Caco-2 (cell line): Measurements from ENCODE around the gene PIK3R2. TPM values are rescaled to one million over a fixed set of nuclear protein-coding genes. Genes with fewer than 3 reads are reported as not detected.

Source experiments
- BruUV-seq: library from RNA; stranded (reverse); fragments of 400-500 nt; replicated peaks from 2 replicates; lab custom pipeline; 2021; lab: Mats Ljungman, UMichigan
- CTCF ChIA-PET: fragments of 300-600 bp; sonication (Branson Sonifier 250); formaldehyde crosslinking; loops from one replicate; lab custom pipeline; 2022; ENCODE audit warnings: antibody characterized with exemption; lab: Charles Lee
- POLR2A ChIA-PET: fragments of 300-600 bp; sonication (Branson Sonifier 250); formaldehyde crosslinking; loops from one replicate; lab custom pipeline; 2022; ENCODE audit warnings: antibody characterized with exemption; lab: Charles Lee
- DNase-seq, 2 experiments: peaks; one replicate each; pipeline versions ENCODE4 v3.0.0 to v3.0.0-alpha.2; 2020 to 2022
- H3K27me3 ChIP-seq: replicated peaks from 2 replicates; pipeline ENCODE4 v1.6.0; 2011; ENCODE audit warnings: low read length; ENCODE audit not compliant: control insufficient read depth, insufficient read depth
- H3K36me3 ChIP-seq: 2 replicates; pipeline ENCODE4 v1.5.1; 2011; ENCODE audit warnings: low read length; ENCODE audit not compliant: control insufficient read depth, insufficient read depth
- H3K4me1 ChIP-seq: fragments of 250-450 bp; sonication (Bioruptor Pico); 2 replicates; pipeline ENCODE4 v1.5.1; 2020; ENCODE audit warnings: mild to moderate bottlenecking
- H3K4me3 ChIP-seq: 2 replicates; pipeline ENCODE4 v1.5.1; 2011; ENCODE audit warnings: low read depth, mild to moderate bottlenecking, control low read depth, low read length
- H3K9me3 ChIP-seq: fragments of 250-450 bp; sonication (Bioruptor Pico); 2 replicates; pipeline ENCODE4 v1.5.1; 2020; ENCODE audit warnings: mild to moderate bottlenecking, moderate library complexity
- H3K27ac Mint-ChIP-seq: one replicate; pipeline ENCODE4 v1.8.0; 2022; ENCODE audit warnings: mixed read lengths; ENCODE audit not compliant: unreplicated experiment
- H3K27me3 Mint-ChIP-seq: one replicate; pipeline ENCODE4 v1.8.0; 2022; ENCODE audit warnings: mixed read lengths; ENCODE audit not compliant: insufficient read depth, unreplicated experiment
- H3K36me3 Mint-ChIP-seq: one replicate; pipeline ENCODE4 v1.8.0; 2022; ENCODE audit warnings: mild to moderate bottlenecking, mixed read lengths; ENCODE audit not compliant: insufficient read depth, unreplicated experiment
- H3K4me1 Mint-ChIP-seq: one replicate; pipeline ENCODE4 v1.8.0; 2022; ENCODE audit warnings: low read depth, mixed read lengths; ENCODE audit not compliant: unreplicated experiment
- H3K4me3 Mint-ChIP-seq: one replicate; pipeline ENCODE4 v1.8.0; 2022; ENCODE audit warnings: mild to moderate bottlenecking, moderate library complexity, mixed read lengths; ENCODE audit not compliant: unreplicated experiment
- H3K9me3 Mint-ChIP-seq: one replicate; pipeline ENCODE4 v1.8.0; 2022; ENCODE audit warnings: mixed read lengths; ENCODE audit not compliant: unreplicated experiment
- CTCF ChIP-seq, 2 experiments: fragments of 200-600 bp in 1 of 2; IDR thresholded peaks; 1 replicate in 1 of 2; 2 replicates in 1 of 2; pipeline versions ENCODE4 v1.5.1 to v1.8.0; 2011 to 2022; ENCODE audit warnings: antibody characterized with exemption in 1 of 2, control low read depth in 1 of 2, inconsistent platforms in 1 of 2, low read depth in 1 of 2, low read length in 1 of 2, mild to moderate bottlenecking in 1 of 2, moderate library complexity in 1 of 2; ENCODE audit not compliant: insufficient read depth in 1 of 2, severe bottlenecking in 1 of 2, unreplicated experiment in 1 of 2
- intact Hi-C: fragments of 100-400 bp; cut with micrococcal nuclease; formaldehyde crosslinking; loops from one replicate; pipeline ENCODE4 v1.10.0; 2022; ENCODE audit not compliant: unreplicated experiment
- total RNA-seq: library from RNA; stranded (reverse); gene quantifications from 2 replicates; pipeline ENCODE4 v1.2.3, GENCODE V29; 2022

The PIK3R2 gene
- total RNA-seq, 1 experiment from 2014 or later, result 34.3 TPM

- DNase-seq, result no peak
- peaks cover 19% of the 10 kb centered on the region for H3K36me3 Mint-ChIP-seq
- TF ChIP-seq CTCF (IDR thresholded peaks at IDR 0.05; ENCODE audit: insufficient read depth in 1 of 2, low read depth in 1 of 2, low read length in 1 of 2, severe bottlenecking in 1 of 2, unreplicated experiment in 1 of 2), result no peak
- H3K36me3 ChIP-seq, result peaks cover 1% of the 10 kb centered on the region
- ChIA-PET POLR2A (no interaction called here), CTCF (no interaction called here)
- no peaks in the 10 kb centered on the region for H3K4me1 Mint-ChIP-seq
- H3K9me3 Mint-ChIP-seq, result no peaks in the 10 kb centered on the region
- peak overlapping the region; percentile 76 for H3K4me3 Mint-ChIP-seq
- H3K27ac Mint-ChIP-seq, result no peak overlapping the region
- no TSS peak for BruUV-seq
- H3K9me3 ChIP-seq, result no peaks in the 10 kb centered on the region
- 0 out of 2 replicates have a peak, but pooled peaks cover 4% of the 10 kb centered on the region for H3K4me1 ChIP-seq
- intact Hi-C loops, result no loop called here
- H3K4me3 ChIP-seq, result peak overlapping the region; percentile 67; the same call in 1 of the 2 replicates
- no peaks in the 10 kb centered on the region for H3K27me3 ChIP-seq
- no peaks in the 10 kb centered on the region for H3K27me3 Mint-ChIP-seq
Measured at GRCh38 chr19:18173054-18173571, 20.1 kb downstream of the PIK3R2 start.

- H3K36me3 ChIP-seq, result peaks cover 1% of the 10 kb centered on the region
- no peaks in the 10 kb centered on the region for H3K9me3 ChIP-seq
- peak; percentile 64 to 69 for DNase-seq
- H3K9me3 Mint-ChIP-seq, result no peaks in the 10 kb centered on the region
- H3K4me3 ChIP-seq, result peak within 1 kb of the TSS; percentile 67
- 0 out of 2 replicates have a peak, but pooled peaks cover 4% of the 10 kb centered on the region for H3K4me1 ChIP-seq
- ChIA-PET CTCF (interaction anchor here (1.5 kb wide), 1 partner anchor 61 kb away, joined by 4 read pairs; no protein-coding TSS in a partner anchor), POLR2A (interaction anchor here (0.5 kb wide), 1 partner anchor 68 kb away, joined by 5 read pairs; no protein-coding TSS in a partner anchor)
- no peaks in the 10 kb centered on the region for H3K27me3 Mint-ChIP-seq
- no peaks in the 10 kb centered on the region for H3K4me1 Mint-ChIP-seq
- no peak for TF ChIP-seq CTCF (IDR thresholded peaks at IDR 0.05; ENCODE audit: insufficient read depth in 1 of 2, low read depth in 1 of 2, low read length in 1 of 2, severe bottlenecking in 1 of 2, unreplicated experiment in 1 of 2)
- TSS peak; percentile 37 for BruUV-seq
- H3K4me3 Mint-ChIP-seq, result peak within 1 kb of the TSS; percentile 76
- intact Hi-C loops, result no loop called here
- H3K36me3 Mint-ChIP-seq, result peaks cover 14% of the 10 kb centered on the region
- H3K27me3 ChIP-seq, result no peaks in the 10 kb centered on the region
- H3K27ac Mint-ChIP-seq, result no peak within 1 kb of the TSS
Measured at GRCh38 chr19:18173572-18174288, 20.8 kb downstream of the PIK3R2 start, which contains the start of gene IFI30. TSS of gene IFI30 (plus strand) at chr19:18173813. CDS start at chr19:18173842, 29 bp downstream.

GRCh38 chr19:18174983-18175382 lies 22.0 kb downstream of the PIK3R2 start:
- intact Hi-C loops, result no loop called here
- H3K27me3 ChIP-seq, result no peaks in the 10 kb centered on the region
- Mint-ChIP-seq H3K4me1 (no peaks in the 10 kb centered on the region), H3K4me3 (peak overlapping the region; percentile 76), H3K27me3 (no peaks in the 10 kb centered on the region), H3K9me3 (no peaks in the 10 kb centered on the region), H3K36me3 (peaks cover 5% of the 10 kb centered on the region), H3K27ac (no peak overlapping the region)
- H3K9me3 ChIP-seq, result no peaks in the 10 kb centered on the region
- DNase-seq, result no peak
- no peak for TF ChIP-seq CTCF (IDR thresholded peaks at IDR 0.05; ENCODE audit: insufficient read depth in 1 of 2, low read depth in 1 of 2, low read length in 1 of 2, severe bottlenecking in 1 of 2, unreplicated experiment in 1 of 2)
- POLR2A ChIA-PET, result no interaction called here
- H3K4me1 ChIP-seq, result 0 out of 2 replicates have a peak, but pooled peaks cover 4% of the 10 kb centered on the region
- H3K36me3 ChIP-seq, result no peaks in the 10 kb centered on the region; the same call in 1 of the 2 replicates
- no TSS peak for BruUV-seq
- no peak overlapping the region; the same call in 1 of the 2 replicates for H3K4me3 ChIP-seq
- CTCF ChIA-PET, result interaction anchor here (1.5 kb wide), 1 partner anchor 62 kb away, joined by 4 read pairs; no protein-coding TSS in a partner anchor
